K562 (cell line): Measurements from ENCODE around the gene ITGA2B. TPM values are rescaled to one million over a fixed set of nuclear protein-coding genes. Genes with fewer than 3 reads are reported as not detected.

Source experiments
- JUN ChIP-seq, 2 experiments: sonication (generic) in 1 of 2; formaldehyde crosslinking in 1 of 2; IDR thresholded peaks; 2 replicates each; pipeline versions ENCODE4 v1.6.1 to v1.8.0; 2012 to 2022; ENCODE audit warnings: borderline replicate concordance in 2 of 2, mild to moderate bottlenecking in 2 of 2, improper control_type of control experiment in 1 of 2, low read depth in 1 of 2, low read length in 1 of 2, missing genetic modification reagents in 1 of 2
- JUND ChIP-seq, 2 experiments: IDR thresholded peaks; 2 replicates in 1 of 2; 3 replicates in 1 of 2; pipeline ENCODE4 v1.6.1; 2011; ENCODE audit warnings: borderline replicate concordance in 2 of 2, low read depth in 2 of 2, low read length in 2 of 2, improper control_type of control experiment in 1 of 2, missing biosample characterization in 1 of 2, missing genetic modification characterization in 1 of 2, missing genetic modification reagents in 1 of 2
- MAFK ChIP-seq: IDR thresholded peaks from 2 replicates; pipeline ENCODE4 v1.6.1; 2011; ENCODE audit warnings: low read length, improper control_type of control experiment
- RBFOX2 ChIP-seq: fragments of 200-400 bp; formaldehyde crosslinking; IDR thresholded peaks from 2 replicates; pipeline ENCODE4 v1.6.1; 2017; ENCODE audit warnings: low read depth, mild to moderate bottlenecking, low read length, moderate library complexity
- RFX1 ChIP-seq: fragments of 450-650 bp; IDR thresholded peaks from 2 replicates; pipeline ENCODE4 v1.6.1; 2016; ENCODE audit warnings: mild to moderate bottlenecking, moderate library complexity
- RNF2 ChIP-seq: sonication (generic); IDR thresholded peaks from 2 replicates; pipeline ENCODE4 v1.6.1; 2016
- STAT5B ChIP-seq: fragments of 250-450 bp; sonication (Bioruptor Pico); IDR thresholded peaks from 2 replicates; pipeline ENCODE4 v1.8.0; 2021; ENCODE audit warnings: mild to moderate bottlenecking, inconsistent platforms
- SUPT5H ChIP-seq: fragments of 450-650 bp; IDR thresholded peaks from 2 replicates; pipeline ENCODE4 v1.6.1; 2016
- TBL1XR1 ChIP-seq, 2 experiments: IDR thresholded peaks; 2 replicates each; pipeline ENCODE4 v1.6.1; 2012; ENCODE audit warnings: improper control_type of control experiment in 2 of 2, low read length in 2 of 2, mild to moderate bottlenecking in 1 of 2
- ZBTB7A ChIP-seq: IDR thresholded peaks from 2 replicates; pipeline ENCODE4 v1.6.1; 2011; ENCODE audit warnings: low read depth, mild to moderate bottlenecking, low read length, moderate library complexity, borderline replicate concordance; ENCODE audit not compliant: control insufficient read depth
- ZC3H11A ChIP-seq: IDR thresholded peaks from 2 replicates; pipeline ENCODE4 v1.6.1; 2012; ENCODE audit warnings: low read depth, low read length, improper control_type of control experiment
- ZC3H8 ChIP-seq: fragments of 450-650 bp; IDR thresholded peaks from 2 replicates; pipeline ENCODE4 v1.6.1; 2017
- ZNF140 ChIP-seq: fragments of 250-450 bp; sonication (Bioruptor Pico); IDR thresholded peaks from 2 replicates; pipeline ENCODE4 v1.8.0; 2021; ENCODE audit warnings: moderate library complexity, mild to moderate bottlenecking, inconsistent platforms
- ZNF3 ChIP-seq: fragments of 250-450 bp; sonication (Bioruptor Pico); IDR thresholded peaks from 2 replicates; pipeline ENCODE4 v1.5.0; 2021; ENCODE audit warnings: mild to moderate bottlenecking, moderate library complexity
- ZNF395 ChIP-seq: fragments of 200-800 bp; sonication (Bioruptor generic); IDR thresholded peaks from 2 replicates; pipeline ENCODE4 v1.6.1; 2017; ENCODE audit warnings: missing genetic modification characterization, missing compliant biosample characterization
- ZNF511 ChIP-seq: sonication (generic); formaldehyde crosslinking; IDR thresholded peaks from 2 replicates; pipeline ENCODE4 v1.8.0; 2022; ENCODE audit warnings: mild to moderate bottlenecking, missing genetic modification reagents
- polyA plus RNA-seq, 8 experiments: library from polyadenylated mRNA; depleted of rRNA in 4 of 8; stranded (reverse) in 5 of 8; unstranded in 3 of 8; fragments of >200 nt; fragmentation: Nextera tagmentation in 2 of 8; fragmentation: Illumina TruSeq in 1 of 8; extraction: Ambion mirVana in 2 of 8; extraction: Trizol in 1 of 8; gene quantifications; 2 replicates each; pipeline versions ENCODE4 v1.2.1 to v1.2.3, GENCODE V29; 2011 to 2014; ENCODE audit warnings: inconsistent platforms in 1 of 8, missing spikeins in 1 of 8
- total RNA-seq, 7 experiments: library from RNA; depleted of rRNA in 6 of 7; stranded (reverse); fragments of >200 nt in 6 of 7; fragmentation: Illumina TruSeq in 2 of 7; extraction: Trizol in 2 of 7; gene quantifications; 2 replicates each; pipeline versions ENCODE4 v1.2.1 to v1.2.3, GENCODE V29; 2011 to 2021; ENCODE audit warnings: low replicate concordance in 1 of 7
- TF ChIP-seq, protein P1 (sequence below): sonication (generic); formaldehyde crosslinking; IDR thresholded peaks from 2 replicates; pipeline ENCODE4 v1.9.0; 2022; ENCODE audit warnings: mild to moderate bottlenecking, missing genetic modification reagents
- TF ChIP-seq, protein P2 (sequence below): sonication (generic); formaldehyde crosslinking; IDR thresholded peaks from 2 replicates; pipeline ENCODE4 v1.8.1; 2023; ENCODE audit warnings: mild to moderate bottlenecking, missing genetic modification reagents
- TF ChIP-seq, protein P3 (sequence below): fragments of 450-650 bp; IDR thresholded peaks from 2 replicates; pipeline ENCODE4 v1.6.1; 2016; ENCODE audit warnings: antibody characterized with exemption
- TF ChIP-seq, protein P4 (sequence below): fragments of 250-450 bp; sonication (Bioruptor Pico); IDR thresholded peaks from 2 replicates; pipeline ENCODE4 v1.4.0; 2020; ENCODE audit warnings: mild to moderate bottlenecking, moderate library complexity

Gene ITGA2B
- total and polyA plus RNA-seq, 9 of the 15 experiments (the other 6 are each of a cell fraction or from before 2014, with no cell fraction given): 1.1 to 26.4 (median 5.6) TPM

- TF ChIP-seq ZNF395 (CRISPR knock-in tag) (0 out of 2 replicates have a peak, but pooled peaks have one; percentile 27), ZNF3 (CRISPR knock-in tag) (no peak), ZNF511 (CRISPR knock-in tag) (no peak; the same call in 1 of the 2 replicates), STAT5B (CRISPR knock-in tag) (no peak), SUPT5H (no peak), MAFK (no peak), ZNF140 (CRISPR knock-in tag) (no peak), RBFOX2 (peak; percentile 68), ZC3H8 (no peak), RNF2 (no peak), TBL1XR1 (IDR thresholded peaks at IDR 0.05; ENCODE audit: low read length in 2 of 2) (no peak), JUND (IDR thresholded peaks at IDR 0.05; ENCODE audit: borderline replicate concordance, low read depth, low read length) (no peak), JUND (tag; IDR thresholded peaks at IDR 0.05; ENCODE audit: borderline replicate concordance, low read depth, low read length) (no peak), JUN (IDR thresholded peaks at IDR 0.05; ENCODE audit: borderline replicate concordance, low read depth, low read length) (no peak), JUN (CRISPR knock-in tag; IDR thresholded peaks at IDR 0.05; ENCODE audit: borderline replicate concordance) (no peak), ZC3H11A (no peak), ZBTB7A (peak; percentile 93), RFX1 (no peak)
- TF ChIP-seq, protein P1, sequence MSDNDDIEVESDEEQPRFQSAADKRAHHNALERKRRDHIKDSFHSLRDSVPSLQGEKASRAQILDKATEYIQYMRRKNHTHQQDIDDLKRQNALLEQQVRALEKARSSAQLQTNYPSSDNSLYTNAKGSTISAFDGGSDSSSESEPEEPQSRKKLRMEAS (CRISPR knock-in tag): no peak
- TF ChIP-seq, protein P2, sequence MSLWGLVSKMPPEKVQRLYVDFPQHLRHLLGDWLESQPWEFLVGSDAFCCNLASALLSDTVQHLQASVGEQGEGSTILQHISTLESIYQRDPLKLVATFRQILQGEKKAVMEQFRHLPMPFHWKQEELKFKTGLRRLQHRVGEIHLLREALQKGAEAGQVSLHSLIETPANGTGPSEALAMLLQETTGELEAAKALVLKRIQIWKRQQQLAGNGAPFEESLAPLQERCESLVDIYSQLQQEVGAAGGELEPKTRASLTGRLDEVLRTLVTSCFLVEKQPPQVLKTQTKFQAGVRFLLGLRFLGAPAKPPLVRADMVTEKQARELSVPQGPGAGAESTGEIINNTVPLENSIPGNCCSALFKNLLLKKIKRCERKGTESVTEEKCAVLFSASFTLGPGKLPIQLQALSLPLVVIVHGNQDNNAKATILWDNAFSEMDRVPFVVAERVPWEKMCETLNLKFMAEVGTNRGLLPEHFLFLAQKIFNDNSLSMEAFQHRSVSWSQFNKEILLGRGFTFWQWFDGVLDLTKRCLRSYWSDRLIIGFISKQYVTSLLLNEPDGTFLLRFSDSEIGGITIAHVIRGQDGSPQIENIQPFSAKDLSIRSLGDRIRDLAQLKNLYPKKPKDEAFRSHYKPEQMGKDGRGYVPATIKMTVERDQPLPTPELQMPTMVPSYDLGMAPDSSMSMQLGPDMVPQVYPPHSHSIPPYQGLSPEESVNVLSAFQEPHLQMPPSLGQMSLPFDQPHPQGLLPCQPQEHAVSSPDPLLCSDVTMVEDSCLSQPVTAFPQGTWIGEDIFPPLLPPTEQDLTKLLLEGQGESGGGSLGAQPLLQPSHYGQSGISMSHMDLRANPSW (CRISPR knock-in tag): no peak
- TF ChIP-seq, protein P3, sequence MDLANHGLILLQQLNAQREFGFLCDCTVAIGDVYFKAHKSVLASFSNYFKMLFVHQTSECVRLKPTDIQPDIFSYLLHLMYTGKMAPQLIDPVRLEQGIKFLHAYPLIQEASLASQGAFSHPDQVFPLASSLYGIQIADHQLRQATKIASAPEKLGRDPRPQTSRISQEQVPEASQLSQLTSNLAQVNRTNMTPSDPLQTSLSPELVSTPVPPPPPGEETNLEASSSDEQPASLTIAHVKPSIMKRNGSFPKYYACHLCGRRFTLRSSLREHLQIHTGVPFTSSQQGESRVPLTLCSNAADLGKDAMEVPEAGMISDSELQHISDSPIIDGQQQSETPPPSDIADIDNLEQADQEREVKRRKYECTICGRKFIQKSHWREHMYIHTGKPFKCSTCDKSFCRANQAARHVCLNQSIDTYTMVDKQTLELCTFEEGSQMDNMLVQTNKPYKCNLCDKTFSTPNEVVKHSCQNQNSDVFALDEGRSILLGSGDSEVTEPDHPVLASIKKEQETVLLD: no peak
- TF ChIP-seq, protein P4, sequence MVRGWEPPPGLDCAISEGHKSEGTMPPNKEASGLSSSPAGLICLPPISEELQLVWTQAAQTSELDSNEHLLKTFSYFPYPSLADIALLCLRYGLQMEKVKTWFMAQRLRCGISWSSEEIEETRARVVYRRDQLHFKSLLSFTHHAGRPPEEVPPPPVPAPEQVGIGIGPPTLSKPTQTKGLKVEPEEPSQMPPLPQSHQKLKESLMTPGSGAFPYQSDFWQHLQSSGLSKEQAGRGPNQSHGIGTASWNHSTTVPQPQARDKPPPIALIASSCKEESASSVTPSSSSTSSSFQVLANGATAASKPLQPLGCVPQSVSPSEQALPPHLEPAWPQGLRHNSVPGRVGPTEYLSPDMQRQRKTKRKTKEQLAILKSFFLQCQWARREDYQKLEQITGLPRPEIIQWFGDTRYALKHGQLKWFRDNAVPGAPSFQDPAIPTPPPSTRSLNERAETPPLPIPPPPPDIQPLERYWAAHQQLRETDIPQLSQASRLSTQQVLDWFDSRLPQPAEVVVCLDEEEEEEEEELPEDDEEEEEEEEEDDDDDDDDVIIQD (CRISPR knock-in tag): no peak
These were observed 25.8 kb downstream of the ITGA2B start, which contains the start of gene FAM171A2 (continued) for GRCh38 chr17:44363613-44364159.
